IPS DF 19.7 (cell line): Measurements from ENCODE around the gene EIF2S1.

ENCODE experiments used
- DNase-seq: peaks from one replicate; pipeline ENCODE4 v3.0.0-alpha.2; 2013; ENCODE audit warnings: low read depth, low spot score

The EIF2S1 gene

GRCh38 chr14:67435603-67436002 lies 75.5 kb downstream of the EIF2S1 start:
- DNase-seq: no peak
